ENCODE results near the gene DCUN1D3. TPM values are rescaled to one million over a fixed set of nuclear protein-coding genes. Genes with fewer than 3 reads are reported as not detected.
"Not testable (repeated sequence)": the region's sequence is repeated elsewhere in the genome, so short reads cannot be mapped to it uniquely, and the experiment has no call there.

The DCUN1D3 gene
- total RNA-seq, 1 donor from 2014 or later: 9.8 TPM

GRCh38 chr16:20866801-20867200 is 33.4 kb downstream of the DCUN1D3 start:
- intact Hi-C loops (cut with micrococcal nuclease): no loop called here
- Histone ChIP-seq H3K4me3 (no peak overlapping the region), H3K36me3 (peaks cover 6% of the 10 kb centered on the region), H3K9me3 (replicated peaks) (no peaks in the 10 kb centered on the region), H3K27ac (replicated peaks) (peak overlapping the region; percentile 83), H3K27me3 (ENCODE audit: low read depth) (no peaks in the 10 kb centered on the region), H3K4me1 (peaks cover 99% of the 10 kb centered on the region)
- no peak for TF ChIP-seq CTCF (IDR thresholded peaks at IDR 0.05; ENCODE audit: borderline replicate concordance)
- DNase-seq: no peak

- DNase-seq: no peak
- Histone ChIP-seq H3K27me3 (ENCODE audit: low read depth) (no peaks in the 10 kb centered on the region), H3K4me1 (peaks cover 99% of the 10 kb centered on the region), H3K9me3 (replicated peaks) (no peaks in the 10 kb centered on the region), H3K36me3 (peaks cover 6% of the 10 kb centered on the region), H3K27ac (replicated peaks) (peak overlapping the region; percentile 83), H3K4me3 (no peak overlapping the region)
- no peak for TF ChIP-seq CTCF (IDR thresholded peaks at IDR 0.05; ENCODE audit: borderline replicate concordance)
- intact Hi-C loops (cut with micrococcal nuclease): no loop called here
These were observed 33.9 kb downstream of the DCUN1D3 start for GRCh38 chr16:20866145-20866772.

GRCh38 chr16:20865420-20866131 is 34.6 kb downstream of the DCUN1D3 start:
- H3K4me1 ChIP-seq: peaks cover 99% of the 10 kb centered on the region
- no peaks in the 10 kb centered on the region for H3K27me3 ChIP-seq (ENCODE audit: low read depth)
- H3K27ac ChIP-seq (replicated peaks): peak overlapping the region; percentile 83
- TF ChIP-seq CTCF (IDR thresholded peaks at IDR 0.05; ENCODE audit: borderline replicate concordance): no peak
- intact Hi-C loops (cut with micrococcal nuclease): no loop called here
- H3K36me3 ChIP-seq: peaks cover 6% of the 10 kb centered on the region
- no peak for DNase-seq
- H3K4me3 ChIP-seq: no peak overlapping the region
- H3K9me3 ChIP-seq (replicated peaks): no peaks in the 10 kb centered on the region

GRCh38 chr16:20864376-20864775 is 35.8 kb downstream of the DCUN1D3 start:
- intact Hi-C loops (cut with micrococcal nuclease): loop anchor here (5.0 kb wide), 1 partner anchor 38 kb away; the partner anchor contains the start of genes DCUN1D3 and LYRM1
- H3K27me3 ChIP-seq (ENCODE audit: low read depth); H3K4me3 ChIP-seq; H3K9me3 ChIP-seq (replicated peaks); DNase-seq; H3K36me3 ChIP-seq; H3K27ac ChIP-seq (replicated peaks): not testable (repeated sequence)
- peaks cover 99% of the 10 kb centered on the region for H3K4me1 ChIP-seq

- peak overlapping the region; percentile 85 for H3K27ac ChIP-seq (replicated peaks)
- H3K9me3 ChIP-seq (replicated peaks): no peaks in the 10 kb centered on the region
- TF ChIP-seq CTCF (IDR thresholded peaks at IDR 0.05; ENCODE audit: borderline replicate concordance): no peak
- H3K27me3 ChIP-seq (ENCODE audit: low read depth): no peaks in the 10 kb centered on the region
- H3K4me3 ChIP-seq: no peak overlapping the region
- no peak for DNase-seq
- intact Hi-C loops (cut with micrococcal nuclease): loop anchor here (5.0 kb wide), 1 partner anchor 40 kb away; the partner anchor contains the start of genes DCUN1D3 and LYRM1
- H3K4me1 ChIP-seq: peaks cover 92% of the 10 kb centered on the region
- H3K36me3 ChIP-seq: peaks cover 9% of the 10 kb centered on the region
These were observed 37.8 kb downstream of the DCUN1D3 start for GRCh38 chr16:20862162-20862960.

GRCh38 chr16:20860995-20861394 is 39.2 kb downstream of the DCUN1D3 start:
- not testable (repeated sequence) for H3K27me3 ChIP-seq (ENCODE audit: low read depth); DNase-seq; H3K36me3 ChIP-seq; H3K4me3 ChIP-seq; H3K9me3 ChIP-seq (replicated peaks)
- Histone ChIP-seq H3K27ac (replicated peaks) (peak overlapping the region; percentile 85), H3K4me1 (peaks cover 88% of the 10 kb centered on the region)
- intact Hi-C loops (cut with micrococcal nuclease): loop anchor here (5.0 kb wide), 1 partner anchor 41 kb away; the partner anchor contains the start of genes DCUN1D3 and LYRM1
